GM12878 (cell line): ENCODE results near the gene DXO. TPM values are rescaled to one million over a fixed set of nuclear protein-coding genes. Genes with fewer than 3 reads are reported as not detected.

ENCODE experiments used
- ATAC-seq: fragments of 200-7000 bp; cut with Tn5 transposase; 3 replicates; pipeline ENCODE4 v1.9.1; 2020; ENCODE audit warnings: mild to moderate bottlenecking, moderate library complexity
- BruUV-seq: library from RNA; stranded (reverse); fragments of 400-500 nt; replicated peaks from 2 replicates; lab custom pipeline; 2021; lab: Mats Ljungman, UMichigan
- CTCF ChIA-PET: fragments of 300-600 bp; sonication (Branson Sonifier 250); formaldehyde crosslinking; extraction: SDS; loops from one replicate; lab custom pipeline; 2021; ENCODE audit warnings: inconsistent platforms; lab: Yijun Ruan, JAX
- POLR2A ChIA-PET: fragments of 350-600 bp; formaldehyde crosslinking; extraction: SDS; loops from one replicate; lab custom pipeline; 2021; ENCODE audit warnings: inconsistent platforms; lab: Charles Lee
- RAD21 ChIA-PET: fragments of 300-600 bp; sonication (Branson Sonifier 250); formaldehyde crosslinking; loops from one replicate; lab custom pipeline; 2023; ENCODE audit warnings: antibody characterized with exemption; ENCODE audit not compliant: unreplicated experiment; lab: Charles Lee
- SMC1A ChIA-PET: fragments of 300-600 bp; sonication (Branson Sonifier 250); formaldehyde crosslinking; loops from one replicate; lab custom pipeline; 2023; ENCODE audit not compliant: unreplicated experiment, uncharacterized antibody; lab: Charles Lee
- DNase-seq: peaks from one replicate; pipeline ENCODE4 v3.0.0-alpha.2; 2011; ENCODE audit warnings: low read depth, low spot score
- FAIRE-seq: peaks from 3 replicates; lab custom pipeline; 2011; peaks lifted over from hg19 to GRCh38; lab: Jason Lieb, UNC
- H2AFZ ChIP-seq: 2 replicates; pipeline ENCODE4 v1.6.0; 2011; ENCODE audit warnings: low read depth, low read length, control low read depth; ENCODE audit not compliant: control insufficient read depth
- H3K27ac ChIP-seq: 2 replicates; pipeline ENCODE4 v1.5.1; 2011; ENCODE audit warnings: control low read depth; ENCODE audit not compliant: control insufficient read depth, insufficient read depth
- H3K27me3 ChIP-seq, 2 experiments: replicated peaks in 1 of 2; 2 replicates each; pipeline versions ENCODE4 v1.6.0 to v1.6.1; 2011; ENCODE audit warnings: low read length in 1 of 2; ENCODE audit not compliant: control insufficient read depth in 2 of 2, insufficient read depth in 2 of 2
- H3K36me3 ChIP-seq, 2 experiments: 2 replicates each; pipeline ENCODE4 v1.5.1; 2011; ENCODE audit warnings: low read length in 1 of 2; ENCODE audit not compliant: control insufficient read depth in 2 of 2, insufficient read depth in 2 of 2
- H3K4me1 ChIP-seq: 2 replicates; pipeline ENCODE4 v1.6.1; 2011; ENCODE audit warnings: mild to moderate bottlenecking, low read length, moderate library complexity, mixed read lengths; ENCODE audit not compliant: control insufficient read depth, insufficient read depth
- H3K4me2 ChIP-seq: 2 replicates; pipeline ENCODE4 v1.6.0; 2011; ENCODE audit warnings: control low read depth; ENCODE audit not compliant: control insufficient read depth, insufficient read depth
- H3K4me3 ChIP-seq: fragments of 200-600 bp; sonication (generic); 2 replicates; pipeline ENCODE4 v1.5.1; 2016
- H3K79me2 ChIP-seq: 2 replicates; pipeline ENCODE4 v1.6.0; 2011; ENCODE audit warnings: low read length; ENCODE audit not compliant: control insufficient read depth, insufficient read depth
- H3K9ac ChIP-seq: 2 replicates; pipeline ENCODE4 v1.8.0; 2011; ENCODE audit warnings: low read length, control low read depth, mixed read lengths; ENCODE audit not compliant: control insufficient read depth, insufficient read depth
- H3K9me3 ChIP-seq: replicated peaks from 3 replicates; pipeline ENCODE4 v1.5.1; 2011; ENCODE audit warnings: mild to moderate bottlenecking, low read length; ENCODE audit not compliant: control insufficient read depth, insufficient read depth
- H4K20me1 ChIP-seq: 2 replicates; pipeline ENCODE4 v1.6.0; 2011; ENCODE audit not compliant: control insufficient read depth, insufficient read depth
- CREB1 ChIP-seq: IDR thresholded peaks from 2 replicates; pipeline ENCODE4 v1.6.1; 2012; ENCODE audit warnings: low read depth, mild to moderate bottlenecking, inconsistent platforms
- GABPA ChIP-seq: IDR thresholded peaks from 2 replicates; pipeline ENCODE4 v1.6.1; 2014; ENCODE audit warnings: antibody characterized with exemption, low read depth, mild to moderate bottlenecking, inconsistent platforms
- MEF2A ChIP-seq: IDR thresholded peaks from 2 replicates; pipeline ENCODE4 v1.6.1; 2011; ENCODE audit warnings: low read depth, mild to moderate bottlenecking, low read length, moderate library complexity; ENCODE audit not compliant: insufficient read depth
- MLLT1 ChIP-seq: fragments of 450-650 bp; IDR thresholded peaks from 2 replicates; pipeline ENCODE4 v1.6.1; 2016; ENCODE audit warnings: mild to moderate bottlenecking
- NFXL1 ChIP-seq: fragments of 450-650 bp; IDR thresholded peaks from 2 replicates; pipeline ENCODE4 v1.6.1; 2017; ENCODE audit warnings: antibody characterized with exemption, mild to moderate bottlenecking, borderline replicate concordance
- POLR2AphosphoS5 ChIP-seq: IDR thresholded peaks from 2 replicates; pipeline ENCODE4 v1.6.1; 2011; ENCODE audit warnings: mild to moderate bottlenecking, low read length, inconsistent platforms
- PRDM15 ChIP-seq: fragments of 450-650 bp; formaldehyde crosslinking; IDR thresholded peaks from 2 replicates; pipeline ENCODE4 v1.4.0; 2020; ENCODE audit warnings: mild to moderate bottlenecking, moderate library complexity
- RB1 ChIP-seq: fragments of 450-650 bp; formaldehyde crosslinking; IDR thresholded peaks from 2 replicates; pipeline ENCODE4 v1.6.1; 2017; ENCODE audit warnings: mild to moderate bottlenecking, borderline replicate concordance
- RBBP5 ChIP-seq: fragments of 200-600 bp; sonication (generic); conservative IDR thresholded peaks from 2 replicates; pipeline ENCODE4 v1.6.1; 2016
- SIX5 ChIP-seq: IDR thresholded peaks from 2 replicates; pipeline ENCODE4 v1.6.1; 2011; ENCODE audit warnings: mild to moderate bottlenecking, low read depth, low read length, moderate library complexity; ENCODE audit not compliant: severe bottlenecking
- SUPT20H ChIP-seq: IDR thresholded peaks from 2 replicates; pipeline ENCODE4 v1.6.1; 2011; ENCODE audit warnings: low read depth, mild to moderate bottlenecking, low read length, moderate library complexity, borderline replicate concordance; ENCODE audit not compliant: control insufficient read depth
- TBL1XR1 ChIP-seq: IDR thresholded peaks from 2 replicates; pipeline ENCODE4 v1.6.1; 2012; ENCODE audit warnings: low read depth, low read length, improper control_type of control experiment
- WGBS: methylation state at CpG from one replicate; pipeline ENCODE4 v1.1.6; 2016; ENCODE audit warnings: low lambda C conversion rate; ENCODE audit not compliant: insufficient replicate concordance, insufficient coverage; ENCODE audit errors: missing lambda C conversion rate; 5-methylcytosine and 5-hydroxymethylcytosine counted together
- in situ Hi-C: fragments of 300-500 bp; cut with MboI; formaldehyde crosslinking; loops from 9 replicates; pipeline ENCODE4 v1.14.3; 2018; ENCODE audit warnings: mixed read lengths
- intact Hi-C: fragments of 100-400 bp; cut with micrococcal nuclease; formaldehyde crosslinking; loops from one replicate; pipeline ENCODE4 v1.14.2; 2022; ENCODE audit not compliant: unreplicated experiment
- polyA plus RNA-seq, 11 experiments: library from polyadenylated mRNA; depleted of rRNA in 4 of 11; unstranded in 6 of 11; stranded (reverse) in 5 of 11; fragments of >200 nt; fragmentation: Nextera tagmentation in 4 of 11; fragmentation: Illumina TruSeq in 1 of 11; extraction: Ambion mirVana in 4 of 11; extraction: Trizol in 1 of 11; gene quantifications; 1 replicate in 1 of 11; 2 replicates in 10 of 11; pipeline versions ENCODE4 v1.2.1 to v1.2.3, GENCODE V29; 2011 to 2016; ENCODE audit warnings: inconsistent platforms in 2 of 11, missing spikeins in 2 of 11, low read depth in 1 of 11
- total RNA-seq, 4 experiments: library from RNA; depleted of rRNA in 3 of 4; stranded (reverse); fragments of >200 nt in 3 of 4; fragmentation: Illumina TruSeq in 1 of 4; extraction: Trizol in 1 of 4; gene quantifications; 2 replicates each; pipeline versions ENCODE4 v1.2.1 to v1.2.3, GENCODE V29; 2013 to 2021

DXO gene
- total and polyA plus RNA-seq, 10 of the 15 experiments (the other 5 are each of a cell fraction or from before 2014, with no cell fraction given), result 4.5 to 21.4 (median 16.3) TPM

- Histone ChIP-seq H3K27ac (no peak overlapping the region), H3K4me3 (peak overlapping the region; percentile 66; the same call in 1 of the 2 replicates), H3K9me3 (no peaks in the 10 kb centered on the region), H3K4me2 (peak overlapping the region; percentile 100; the same call in 1 of the 2 replicates), H2AFZ (no peak overlapping the region), H3K79me2 (peaks cover 22% of the 10 kb centered on the region), H3K27me3 (no peaks in the 10 kb centered on the region), H3K36me3 (peaks cover 11 to 14% of the 10 kb centered on the region in 2 experiments; a peak in 3 of 4 replicates), H3K9ac (no peak overlapping the region), H4K20me1 (no peaks in the 10 kb centered on the region), H3K4me1 (peaks cover 13% of the 10 kb centered on the region)
- FAIRE-seq, result no peak
- TF ChIP-seq MEF2A (no peak), TBL1XR1 (no peak), MLLT1 (no peak), RBBP5 (no peak), SUPT20H (no peak), RB1 (no peak), SIX5 (no peak), NFXL1 (no peak), POLR2AphosphoS5 (no peak), PRDM15 (CRISPR knock-in tag) (no peak), CREB1 (no peak), GABPA (no peak)
- WGBS, result 87% methylated on average over 17 of the region's 17 CpGs
- in situ Hi-C loops, result loop anchor here (10.0 kb wide), 1 partner anchor 65 kb away; the partner anchor contains the start of gene CYP21A2
- ATAC-seq, result no peak
- DNase-seq, result no peak
- POLR2A ChIA-PET, result interaction anchor here (0.8 kb wide), 1 partner anchor 11 kb away, joined by 3 read pairs; the partner anchor contains the start of gene SKIC2
- CTCF ChIA-PET, result interaction anchor here (0.9 to 3.1 kb wide), 3 partner anchors 11 to 17 kb away, joined by 3 to 10 read pairs (median 3); partner anchors contain the start of genes NELFE and SKIC2
- intact Hi-C loops, result no loop called here
- SMC1A ChIA-PET, result interaction anchor here (1.4 kb wide), 1 partner anchor 10 kb away, joined by 5 read pairs; the partner anchor contains the start of genes NELFE and SKIC2
- RAD21 ChIA-PET, result no interaction called here
- BruUV-seq, result no TSS peak
Observed at GRCh38 chr6:31969712-31970603, 2.0 kb downstream of the DXO start.
